ENCODE measurements around the gene RBCK1. TPM values are rescaled to one million over a fixed set of nuclear protein-coding genes. Genes with fewer than 3 reads are reported as not detected.

Gene RBCK1
- total RNA-seq, 1 donor from 2014 or later = 119 TPM

DNA sequence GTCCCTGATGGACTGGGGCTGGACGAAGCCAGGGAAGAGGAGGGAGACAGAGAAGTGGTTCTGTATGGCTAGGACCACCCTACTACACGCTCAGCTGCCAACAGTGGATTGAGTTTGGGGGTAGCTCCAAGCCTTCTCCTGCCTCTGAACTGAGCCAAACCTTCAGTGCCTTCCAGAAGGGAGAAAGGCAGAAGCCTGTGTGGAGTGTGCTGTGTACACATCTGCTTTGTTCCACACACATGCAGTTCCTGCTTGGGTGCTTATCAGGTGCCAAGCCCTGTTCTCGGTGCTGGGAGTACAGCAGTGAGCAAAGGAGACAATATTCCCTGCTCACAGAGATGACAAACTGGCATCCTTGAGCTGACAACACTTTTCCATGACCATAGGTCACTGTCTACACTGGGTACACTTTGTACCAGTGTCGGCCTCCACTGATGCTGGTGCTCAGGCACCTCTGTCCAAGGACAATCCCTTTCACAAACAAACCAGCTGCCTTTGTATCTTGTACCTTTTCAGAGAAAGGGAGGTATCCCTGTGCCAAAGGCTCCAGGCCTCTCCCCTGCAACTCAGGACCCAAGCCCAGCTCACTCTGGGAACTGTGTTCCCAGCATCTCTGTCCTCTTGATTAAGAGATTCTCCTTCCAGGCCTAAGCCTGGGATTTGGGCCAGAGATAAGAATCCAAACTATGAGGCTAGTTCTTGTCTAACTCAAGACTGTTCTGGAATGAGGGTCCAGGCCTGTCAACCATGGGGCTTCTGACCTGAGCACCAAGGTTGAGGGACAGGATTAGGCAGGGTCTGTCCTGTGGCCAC is 11.3 kb upstream of the RBCK1 start:
- TF ChIP-seq, protein P1, sequence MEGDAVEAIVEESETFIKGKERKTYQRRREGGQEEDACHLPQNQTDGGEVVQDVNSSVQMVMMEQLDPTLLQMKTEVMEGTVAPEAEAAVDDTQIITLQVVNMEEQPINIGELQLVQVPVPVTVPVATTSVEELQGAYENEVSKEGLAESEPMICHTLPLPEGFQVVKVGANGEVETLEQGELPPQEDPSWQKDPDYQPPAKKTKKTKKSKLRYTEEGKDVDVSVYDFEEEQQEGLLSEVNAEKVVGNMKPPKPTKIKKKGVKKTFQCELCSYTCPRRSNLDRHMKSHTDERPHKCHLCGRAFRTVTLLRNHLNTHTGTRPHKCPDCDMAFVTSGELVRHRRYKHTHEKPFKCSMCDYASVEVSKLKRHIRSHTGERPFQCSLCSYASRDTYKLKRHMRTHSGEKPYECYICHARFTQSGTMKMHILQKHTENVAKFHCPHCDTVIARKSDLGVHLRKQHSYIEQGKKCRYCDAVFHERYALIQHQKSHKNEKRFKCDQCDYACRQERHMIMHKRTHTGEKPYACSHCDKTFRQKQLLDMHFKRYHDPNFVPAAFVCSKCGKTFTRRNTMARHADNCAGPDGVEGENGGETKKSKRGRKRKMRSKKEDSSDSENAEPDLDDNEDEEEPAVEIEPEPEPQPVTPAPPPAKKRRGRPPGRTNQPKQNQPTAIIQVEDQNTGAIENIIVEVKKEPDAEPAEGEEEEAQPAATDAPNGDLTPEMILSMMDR (IDR thresholded peaks at IDR 0.05) = no peak

GRCh38 chr20:397432-398237 is 10.5 kb upstream of the RBCK1 start:
- Mint-ChIP-seq H3K27ac (ENCODE audit: unreplicated experiment) (no peak overlapping the region), H3K4me1 (ENCODE audit: unreplicated experiment) (peaks cover 4% of the 10 kb centered on the region), H3K4me3 (ENCODE audit: unreplicated experiment) (no peak overlapping the region), H3K36me3 (ENCODE audit: unreplicated experiment) (peaks cover 24% of the 10 kb centered on the region), H3K9me3 (ENCODE audit: unreplicated experiment) (no peaks in the 10 kb centered on the region), H3K27me3 (ENCODE audit: unreplicated experiment) (no peaks in the 10 kb centered on the region)
- no peak for DNase-seq (ENCODE audit: extremely low spot score, unreplicated experiment)
- TF ChIP-seq, protein P1 (IDR thresholded peaks at IDR 0.05) = no peak

More for the DNA sequence above, 11.3 kb upstream of the RBCK1 start:
- DNase-seq (ENCODE audit: extremely low spot score, unreplicated experiment) = no peak
- peaks cover 29% of the 10 kb centered on the region for H3K36me3 Mint-ChIP-seq (ENCODE audit: unreplicated experiment)
- H3K4me3 Mint-ChIP-seq (ENCODE audit: unreplicated experiment) = no peak overlapping the region
- no peaks in the 10 kb centered on the region for H3K9me3 Mint-ChIP-seq (ENCODE audit: unreplicated experiment)
- no peaks in the 10 kb centered on the region for H3K27me3 Mint-ChIP-seq (ENCODE audit: unreplicated experiment)
- H3K4me1 Mint-ChIP-seq (ENCODE audit: unreplicated experiment) = peaks cover 2% of the 10 kb centered on the region
- no peak overlapping the region for H3K27ac Mint-ChIP-seq (ENCODE audit: unreplicated experiment)

DNA sequence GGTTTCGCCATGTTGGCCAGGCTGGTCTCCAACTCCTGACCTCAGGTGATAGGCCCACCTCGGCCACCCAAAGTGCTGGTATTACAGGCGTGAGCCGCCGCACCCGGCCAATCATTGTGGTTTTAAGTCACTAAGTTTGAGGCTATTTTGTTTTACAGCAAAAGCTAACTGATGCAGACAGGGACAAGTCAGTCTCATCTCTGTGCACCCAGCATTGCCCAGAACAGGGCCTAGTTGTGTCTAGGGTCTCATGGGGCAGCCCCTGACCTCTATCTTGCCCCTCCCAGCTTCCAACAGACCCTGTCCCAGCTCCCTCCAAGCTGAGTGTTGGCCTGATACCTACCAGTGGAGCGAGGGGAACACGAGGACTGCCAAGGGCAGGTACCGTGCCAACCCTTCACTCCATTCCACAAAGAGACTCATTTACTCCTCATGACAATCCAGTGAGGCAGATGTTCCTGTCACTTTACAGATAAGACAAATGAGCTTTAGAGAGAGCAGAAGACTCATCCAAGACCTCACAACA is 8.9 kb upstream of the RBCK1 start:
- no peak for DNase-seq (ENCODE audit: extremely low spot score, unreplicated experiment)
- Mint-ChIP-seq H3K36me3 (ENCODE audit: unreplicated experiment) (peaks cover 15% of the 10 kb centered on the region), H3K27ac (ENCODE audit: unreplicated experiment) (no peak overlapping the region), H3K4me3 (ENCODE audit: unreplicated experiment) (no peak overlapping the region), H3K9me3 (ENCODE audit: unreplicated experiment) (no peaks in the 10 kb centered on the region), H3K4me1 (ENCODE audit: unreplicated experiment) (peaks cover 4% of the 10 kb centered on the region), H3K27me3 (ENCODE audit: unreplicated experiment) (no peaks in the 10 kb centered on the region)
- TF ChIP-seq, protein P1 (IDR thresholded peaks at IDR 0.05) = no peak

DNA sequence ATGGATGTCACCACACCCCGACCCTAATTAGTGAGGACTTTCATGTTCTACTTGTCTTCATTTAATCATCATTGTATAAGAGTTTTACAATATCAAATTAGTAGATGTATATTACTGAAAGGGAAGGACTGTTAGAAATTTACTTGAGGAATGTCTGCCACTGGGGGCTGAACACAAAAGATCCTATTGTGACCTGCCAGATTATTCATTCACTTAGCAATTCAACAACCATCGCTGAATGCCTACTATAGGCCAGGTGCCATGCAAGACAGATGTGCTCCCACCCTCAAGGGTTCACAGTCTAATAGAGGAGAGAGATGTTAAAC is 8.0 kb upstream of the RBCK1 start:
- peaks cover 4% of the 10 kb centered on the region for H3K4me1 Mint-ChIP-seq (ENCODE audit: unreplicated experiment)

More for the DNA sequence above, 8.0 kb upstream of the RBCK1 start:
- no peaks in the 10 kb centered on the region for H3K9me3 Mint-ChIP-seq (ENCODE audit: unreplicated experiment)
- no peaks in the 10 kb centered on the region for H3K27me3 Mint-ChIP-seq (ENCODE audit: unreplicated experiment)
- DNase-seq (ENCODE audit: extremely low spot score, unreplicated experiment) = no peak
- TF ChIP-seq, protein P1 (IDR thresholded peaks at IDR 0.05) = no peak
- H3K36me3 Mint-ChIP-seq (ENCODE audit: unreplicated experiment) = peaks cover 13% of the 10 kb centered on the region
- H3K27ac Mint-ChIP-seq (ENCODE audit: unreplicated experiment) = no peak overlapping the region
- H3K4me3 Mint-ChIP-seq (ENCODE audit: unreplicated experiment) = no peak overlapping the region

All from osteocyte (in vitro differentiated cells).